RWPE2 (cell line): ENCODE data around the gene ATXN7.
A peak's percentile ranks its signal among the peaks of the same experiment; 100 is the strongest.

Experiments
- ATAC-seq: fragments of 200-7000 bp; cut with Tn5 transposase; 3 replicates; pipeline ENCODE4 v1.9.1; 2021; ENCODE audit warnings: low read depth
- DNase-seq: peaks from one replicate; pipeline ENCODE4 v3.0.0-alpha.2; 2020; ENCODE audit warnings: low spot score
- H3K27ac ChIP-seq: fragments of 450-650 bp; 2 replicates; pipeline ENCODE4 v1.5.1; 2017; ENCODE audit warnings: mild to moderate bottlenecking; ENCODE audit not compliant: poor library complexity, severe bottlenecking
- H3K27me3 ChIP-seq: fragments of 250-450 bp; sonication (Bioruptor Pico); 2 replicates; pipeline ENCODE4 v1.5.1; 2021; ENCODE audit warnings: mild to moderate bottlenecking, moderate library complexity; ENCODE audit not compliant: insufficient read depth, poor library complexity, severe bottlenecking
- H3K36me3 ChIP-seq: fragments of 250-450 bp; sonication (Bioruptor Pico); 2 replicates; pipeline ENCODE4 v1.5.1; 2020; ENCODE audit warnings: low read depth, mild to moderate bottlenecking, moderate library complexity
- H3K4me1 ChIP-seq: fragments of 250-450 bp; sonication (Bioruptor Pico); 2 replicates; pipeline ENCODE4 v1.5.1; 2021; ENCODE audit warnings: mild to moderate bottlenecking, moderate library complexity; ENCODE audit not compliant: insufficient read depth, poor library complexity, severe bottlenecking
- H3K4me3 ChIP-seq: fragments of 250-450 bp; sonication (Bioruptor Pico); 2 replicates; pipeline ENCODE4 v1.5.1; 2021; ENCODE audit warnings: mild to moderate bottlenecking, moderate library complexity; ENCODE audit not compliant: severe bottlenecking
- H3K9me3 ChIP-seq: fragments of 250-450 bp; sonication (Bioruptor Pico); 2 replicates; pipeline ENCODE4 v1.5.1; 2021; ENCODE audit warnings: mild to moderate bottlenecking, moderate library complexity; ENCODE audit not compliant: severe bottlenecking
- TF ChIP-seq, protein P1 (sequence below): fragments of 450-650 bp; IDR thresholded peaks from one replicate; pipeline ENCODE4 v1.5.1; 2017; ENCODE audit warnings: mild to moderate bottlenecking, moderate library complexity; ENCODE audit not compliant: poor library complexity, severe bottlenecking

ATXN7 gene

DNA sequence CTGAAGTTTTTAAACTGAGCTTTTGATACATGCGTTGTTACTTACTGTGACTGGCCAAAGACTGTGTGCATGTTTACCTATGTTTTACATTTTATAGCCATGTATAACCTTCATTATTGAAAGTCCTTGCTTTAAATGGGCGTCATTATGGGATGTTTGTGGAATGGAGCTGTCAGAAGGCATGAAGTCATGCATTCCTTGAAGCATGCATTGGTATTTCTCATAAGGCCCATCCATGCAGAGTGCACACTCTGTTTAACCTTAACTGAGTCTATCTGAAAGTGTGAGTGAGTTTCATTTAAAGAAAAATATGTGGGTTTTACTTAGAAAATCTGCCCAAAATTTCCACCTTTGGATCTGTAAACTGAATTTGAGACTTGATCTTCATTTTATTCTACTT is 108.5 kb downstream of the ATXN7 start:
- TF ChIP-seq, protein P1, sequence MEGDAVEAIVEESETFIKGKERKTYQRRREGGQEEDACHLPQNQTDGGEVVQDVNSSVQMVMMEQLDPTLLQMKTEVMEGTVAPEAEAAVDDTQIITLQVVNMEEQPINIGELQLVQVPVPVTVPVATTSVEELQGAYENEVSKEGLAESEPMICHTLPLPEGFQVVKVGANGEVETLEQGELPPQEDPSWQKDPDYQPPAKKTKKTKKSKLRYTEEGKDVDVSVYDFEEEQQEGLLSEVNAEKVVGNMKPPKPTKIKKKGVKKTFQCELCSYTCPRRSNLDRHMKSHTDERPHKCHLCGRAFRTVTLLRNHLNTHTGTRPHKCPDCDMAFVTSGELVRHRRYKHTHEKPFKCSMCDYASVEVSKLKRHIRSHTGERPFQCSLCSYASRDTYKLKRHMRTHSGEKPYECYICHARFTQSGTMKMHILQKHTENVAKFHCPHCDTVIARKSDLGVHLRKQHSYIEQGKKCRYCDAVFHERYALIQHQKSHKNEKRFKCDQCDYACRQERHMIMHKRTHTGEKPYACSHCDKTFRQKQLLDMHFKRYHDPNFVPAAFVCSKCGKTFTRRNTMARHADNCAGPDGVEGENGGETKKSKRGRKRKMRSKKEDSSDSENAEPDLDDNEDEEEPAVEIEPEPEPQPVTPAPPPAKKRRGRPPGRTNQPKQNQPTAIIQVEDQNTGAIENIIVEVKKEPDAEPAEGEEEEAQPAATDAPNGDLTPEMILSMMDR = no peak
- H3K27ac ChIP-seq = no peak overlapping the region

DNA sequence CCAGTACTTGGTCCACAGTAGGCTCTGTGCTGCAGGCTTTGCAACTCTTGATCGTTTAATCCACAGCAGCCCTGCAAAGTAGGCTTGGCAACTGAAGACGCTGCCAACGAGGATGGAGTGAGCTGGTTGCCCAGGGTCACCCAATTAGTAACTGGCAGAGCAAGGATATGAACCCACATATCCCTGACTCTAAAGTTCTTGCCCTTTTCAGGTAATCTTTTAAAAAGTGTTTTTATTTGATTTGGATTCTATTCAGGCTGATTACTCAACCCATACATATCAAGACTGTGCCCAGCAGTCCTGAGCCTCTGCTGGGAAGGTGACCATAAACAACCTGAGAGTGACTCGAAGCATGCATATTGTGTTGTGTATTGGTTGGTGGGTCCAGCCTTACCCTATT is 109.3 kb downstream of the ATXN7 start:
- H3K36me3 ChIP-seq = no peaks in the 10 kb centered on the region
- no peaks in the 10 kb centered on the region for H3K27me3 ChIP-seq
- ATAC-seq = no peak
- TF ChIP-seq, protein P1 = no peak
- H3K4me3 ChIP-seq = no peak overlapping the region
- DNase-seq = no peak
- H3K27ac ChIP-seq = no peak overlapping the region
- H3K9me3 ChIP-seq = no peaks in the 10 kb centered on the region
- H3K4me1 ChIP-seq = peaks cover 48% of the 10 kb centered on the region

More for the DNA sequence above, 108.5 kb downstream of the ATXN7 start:
- no peaks in the 10 kb centered on the region for H3K27me3 ChIP-seq
- no peak for ATAC-seq
- no peaks in the 10 kb centered on the region for H3K9me3 ChIP-seq
- no peak for DNase-seq
- H3K36me3 ChIP-seq = no peaks in the 10 kb centered on the region
- no peak overlapping the region for H3K4me3 ChIP-seq
- H3K4me1 ChIP-seq = peaks cover 53% of the 10 kb centered on the region

DNA sequence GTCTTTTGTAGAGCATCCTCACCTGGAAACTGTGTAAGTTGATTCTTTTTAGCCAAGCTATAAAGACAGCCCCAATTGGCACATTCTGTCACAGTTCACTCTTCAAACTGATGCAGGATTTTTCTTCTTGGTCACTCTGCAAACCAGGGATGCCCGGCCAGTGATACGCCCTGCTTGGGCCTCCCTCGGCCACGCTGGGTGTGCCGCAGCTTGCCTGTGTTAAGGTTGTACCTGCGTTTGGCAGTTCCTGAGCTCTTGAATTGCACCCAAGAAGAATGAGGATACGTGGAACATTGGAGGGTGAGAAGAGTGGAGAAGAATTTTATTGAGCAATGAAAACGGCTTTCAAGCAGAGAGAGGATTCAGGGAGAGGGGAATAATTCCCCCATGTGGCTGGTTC is 109.7 kb downstream of the ATXN7 start:
- no peak overlapping the region for H3K4me3 ChIP-seq
- H3K4me1 ChIP-seq = peaks cover 44% of the 10 kb centered on the region
- H3K27me3 ChIP-seq = no peaks in the 10 kb centered on the region
- H3K27ac ChIP-seq = no peak overlapping the region
- ATAC-seq = no peak
- no peaks in the 10 kb centered on the region for H3K9me3 ChIP-seq
- TF ChIP-seq, protein P1 = no peak
- no peaks in the 10 kb centered on the region for H3K36me3 ChIP-seq
- no peak for DNase-seq

DNA sequence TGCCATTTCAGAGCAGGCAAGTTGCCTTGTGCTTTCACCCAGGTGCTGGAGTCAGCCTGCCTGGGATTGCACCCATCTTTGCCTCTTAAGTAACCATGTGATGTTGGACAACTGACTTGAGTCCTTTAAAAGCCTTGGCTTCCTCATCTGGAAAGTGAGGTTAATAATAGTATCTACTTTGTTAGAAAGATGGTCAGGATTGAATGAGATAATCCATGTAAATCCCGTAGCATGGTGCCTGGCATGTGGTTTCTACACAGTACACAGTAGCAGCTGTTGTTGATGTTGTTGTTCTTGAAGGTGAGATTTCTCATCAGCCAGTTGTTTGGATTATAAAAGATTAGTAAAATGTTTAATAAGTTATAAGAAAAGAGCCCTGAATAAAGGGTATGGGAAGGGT is 110.8 kb downstream of the ATXN7 start:
- ATAC-seq = no peak
- Histone ChIP-seq H3K4me3 (no peak overlapping the region), H3K4me1 (peaks cover 34% of the 10 kb centered on the region), H3K9me3 (no peaks in the 10 kb centered on the region), H3K27ac (peak overlapping the region; percentile 87), H3K36me3 (peaks cover 3% of the 10 kb centered on the region), H3K27me3 (no peaks in the 10 kb centered on the region)
- TF ChIP-seq, protein P1 = no peak
- no peak for DNase-seq

DNA sequence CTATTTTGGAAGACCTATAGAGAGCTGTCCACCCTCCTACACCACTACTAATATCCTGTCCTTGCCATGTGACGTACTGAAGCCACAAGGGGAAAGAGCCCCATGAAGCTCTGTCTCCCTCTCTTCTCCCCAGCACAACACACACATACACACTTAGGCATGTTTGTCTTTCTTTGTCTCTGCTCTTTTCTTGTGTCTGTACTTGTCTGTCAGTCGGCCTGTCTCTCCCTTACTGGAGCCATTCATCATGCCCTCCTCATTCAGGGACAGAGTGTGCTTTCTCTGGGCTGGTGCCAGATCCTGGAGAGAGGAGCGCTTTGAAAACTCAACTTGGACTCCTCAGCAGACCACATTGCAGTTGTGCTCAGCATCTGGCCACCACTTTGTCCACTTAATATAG is 112.1 kb downstream of the ATXN7 start:
- no peak overlapping the region for H3K4me3 ChIP-seq
- ATAC-seq = peak; percentile 87
- no peak for DNase-seq

More for the DNA sequence above, 112.1 kb downstream of the ATXN7 start:
- Histone ChIP-seq H3K27ac (peak overlapping the region; percentile 87), H3K36me3 (peaks cover 15% of the 10 kb centered on the region), H3K4me1 (peaks cover 31% of the 10 kb centered on the region), H3K27me3 (no peaks in the 10 kb centered on the region), H3K9me3 (no peaks in the 10 kb centered on the region)
- TF ChIP-seq, protein P1 = no peak
